K562 (cell line): Measurements from ENCODE around the gene TCAP. TPM values are rescaled to one million over a fixed set of nuclear protein-coding genes. Genes with fewer than 3 reads are reported as not detected.

Experiments used
- CBFB ChIP-seq: sonication (generic); formaldehyde crosslinking; IDR thresholded peaks from 2 replicates; pipeline ENCODE4 v1.4.0; 2020; ENCODE audit warnings: mild to moderate bottlenecking, missing genetic modification reagents
- CREB1 ChIP-seq, 2 experiments: sonication (generic) in 1 of 2; formaldehyde crosslinking in 1 of 2; IDR thresholded peaks; 2 replicates each; pipeline versions ENCODE4 v1.6.1 to v1.8.0; 2012 to 2022; ENCODE audit warnings: inconsistent platforms in 1 of 2, mild to moderate bottlenecking in 1 of 2, missing genetic modification reagents in 1 of 2, moderate library complexity in 1 of 2
- CTBP1 ChIP-seq: fragments of 450-650 bp; IDR thresholded peaks from 2 replicates; pipeline ENCODE4 v1.6.1; 2016; ENCODE audit warnings: borderline replicate concordance
- FOS ChIP-seq: IDR thresholded peaks from 3 replicates; pipeline ENCODE4 v1.6.1; 2011; ENCODE audit not compliant: insufficient read length; ENCODE audit errors: extremely low read depth
- HDAC6 ChIP-seq: IDR thresholded peaks from 2 replicates; pipeline ENCODE4 v1.6.1; 2012; ENCODE audit warnings: low read depth, mild to moderate bottlenecking, control low read depth, inconsistent platforms, low read length, moderate library complexity
- KLF6 ChIP-seq: fragments of 250-450 bp; sonication (Bioruptor Pico); IDR thresholded peaks from 2 replicates; pipeline ENCODE4 v1.4.0; 2020; ENCODE audit warnings: mild to moderate bottlenecking, moderate library complexity, borderline replicate concordance
- LEF1 ChIP-seq: fragments of 450-650 bp; IDR thresholded peaks from 2 replicates; pipeline ENCODE4 v1.6.1; 2016; ENCODE audit warnings: mild to moderate bottlenecking
- MAZ ChIP-seq, 2 experiments: fragments of 450-650 bp in 1 of 2; sonication (generic) in 1 of 2; formaldehyde crosslinking; IDR thresholded peaks in 1 of 2; conservative IDR thresholded peaks in 1 of 2; 2 replicates each; pipeline versions ENCODE4 v1.4.0 to v1.5.0; 2020; ENCODE audit warnings: mild to moderate bottlenecking in 1 of 2, missing genetic modification reagents in 1 of 2
- PCBP2 ChIP-seq: fragments of 200-400 bp; formaldehyde crosslinking; IDR thresholded peaks from 2 replicates; pipeline ENCODE4 v1.6.1; 2018; ENCODE audit warnings: low read length, low read depth, mild to moderate bottlenecking, moderate library complexity; ENCODE audit not compliant: poor library complexity, severe bottlenecking
- RBBP5 ChIP-seq: fragments of 200-600 bp; sonication (generic); IDR thresholded peaks from 2 replicates; pipeline ENCODE4 v1.6.1; 2012; ENCODE audit warnings: borderline replicate concordance, mild to moderate bottlenecking, low read length, control low read depth, inconsistent platforms; ENCODE audit not compliant: insufficient read depth, poor library complexity, severe bottlenecking
- SAP30 ChIP-seq: fragments of 200-600 bp; sonication (generic); IDR thresholded peaks from 2 replicates; pipeline ENCODE4 v1.6.1; 2012; ENCODE audit warnings: borderline replicate concordance, low read depth, mild to moderate bottlenecking, moderate library complexity, low read length, control low read depth, inconsistent platforms; ENCODE audit not compliant: insufficient read depth, poor library complexity, severe bottlenecking
- SNIP1 ChIP-seq: fragments of 450-650 bp; IDR thresholded peaks from 2 replicates; pipeline ENCODE4 v1.7.1; 2017; ENCODE audit warnings: low read depth, mild to moderate bottlenecking
- SRSF3 ChIP-seq: fragments of 200-400 bp; formaldehyde crosslinking; IDR thresholded peaks from 2 replicates; pipeline ENCODE4 v1.6.1; 2016; ENCODE audit warnings: mild to moderate bottlenecking, low read length, moderate library complexity; ENCODE audit not compliant: insufficient read depth
- STAT5B ChIP-seq: fragments of 250-450 bp; sonication (Bioruptor Pico); IDR thresholded peaks from 2 replicates; pipeline ENCODE4 v1.8.0; 2021; ENCODE audit warnings: mild to moderate bottlenecking, inconsistent platforms
- ZNF274 ChIP-seq: IDR thresholded peaks from 2 replicates; pipeline ENCODE4 v1.6.1; 2011; ENCODE audit warnings: low read depth, mild to moderate bottlenecking, low read length, moderate library complexity, borderline replicate concordance
- ZNF282 ChIP-seq: sonication (generic); formaldehyde crosslinking; IDR thresholded peaks from 2 replicates; pipeline ENCODE4 v1.8.1; 2023; ENCODE audit warnings: missing genetic modification reagents
- ZNF507 ChIP-seq: conservative IDR thresholded peaks from 2 replicates; pipeline ENCODE4 v1.6.1; 2017; ENCODE audit warnings: missing genetic modification characterization, missing compliant biosample characterization
- polyA plus RNA-seq, 8 experiments: library from polyadenylated mRNA; depleted of rRNA in 4 of 8; stranded (reverse) in 5 of 8; unstranded in 3 of 8; fragments of >200 nt; fragmentation: Nextera tagmentation in 2 of 8; fragmentation: Illumina TruSeq in 1 of 8; extraction: Ambion mirVana in 2 of 8; extraction: Trizol in 1 of 8; gene quantifications; 2 replicates each; pipeline versions ENCODE4 v1.2.1 to v1.2.3, GENCODE V29; 2011 to 2014; ENCODE audit warnings: inconsistent platforms in 1 of 8, missing spikeins in 1 of 8
- total RNA-seq, 7 experiments: library from RNA; depleted of rRNA in 6 of 7; stranded (reverse); fragments of >200 nt in 6 of 7; fragmentation: Illumina TruSeq in 2 of 7; extraction: Trizol in 2 of 7; gene quantifications; 2 replicates each; pipeline versions ENCODE4 v1.2.1 to v1.2.3, GENCODE V29; 2011 to 2021; ENCODE audit warnings: low replicate concordance in 1 of 7
- TF ChIP-seq, protein P1 (sequence below): sonication (generic); formaldehyde crosslinking; IDR thresholded peaks from 2 replicates; pipeline ENCODE4 v1.8.1; 2023; ENCODE audit warnings: mild to moderate bottlenecking, missing genetic modification reagents
- TF ChIP-seq, protein P2 (sequence below): sonication (generic); formaldehyde crosslinking; IDR thresholded peaks from 2 replicates; pipeline ENCODE4 v1.8.0; 2022; ENCODE audit warnings: mild to moderate bottlenecking, missing genetic modification reagents

The TCAP gene
- total and polyA plus RNA-seq, 9 of the 15 experiments (the other 6 are each of a cell fraction or from before 2014, with no cell fraction given) = 0.33 to 1.4 (median 0.82) TPM; not detected in 2

GRCh38 chr17:39683295-39683939 lies 18.3 kb downstream of the TCAP start (continued):
- TF ChIP-seq, protein P1, sequence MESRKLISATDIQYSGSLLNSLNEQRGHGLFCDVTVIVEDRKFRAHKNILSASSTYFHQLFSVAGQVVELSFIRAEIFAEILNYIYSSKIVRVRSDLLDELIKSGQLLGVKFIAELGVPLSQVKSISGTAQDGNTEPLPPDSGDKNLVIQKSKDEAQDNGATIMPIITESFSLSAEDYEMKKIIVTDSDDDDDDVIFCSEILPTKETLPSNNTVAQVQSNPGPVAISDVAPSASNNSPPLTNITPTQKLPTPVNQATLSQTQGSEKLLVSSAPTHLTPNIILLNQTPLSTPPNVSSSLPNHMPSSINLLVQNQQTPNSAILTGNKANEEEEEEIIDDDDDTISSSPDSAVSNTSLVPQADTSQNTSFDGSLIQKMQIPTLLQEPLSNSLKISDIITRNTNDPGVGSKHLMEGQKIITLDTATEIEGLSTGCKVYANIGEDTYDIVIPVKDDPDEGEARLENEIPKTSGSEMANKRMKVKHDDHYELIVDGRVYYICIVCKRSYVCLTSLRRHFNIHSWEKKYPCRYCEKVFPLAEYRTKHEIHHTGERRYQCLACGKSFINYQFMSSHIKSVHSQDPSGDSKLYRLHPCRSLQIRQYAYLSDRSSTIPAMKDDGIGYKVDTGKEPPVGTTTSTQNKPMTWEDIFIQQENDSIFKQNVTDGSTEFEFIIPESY (CRISPR knock-in tag) = no peak
- TF ChIP-seq PCBP2 (no peak), SRSF3 (no peak), CREB1 (IDR thresholded peaks at IDR 0.05) (0 out of 2 replicates have a peak, but pooled peaks have one; percentile 14), CREB1 (CRISPR knock-in tag; IDR thresholded peaks at IDR 0.05) (no peak), FOS (no peak), SNIP1 (no peak), ZNF507 (no peak), MAZ (CRISPR knock-in tag; conservative IDR thresholded peaks at IDR 0.05 in 1 of 2, IDR thresholded peaks at IDR 0.05 in 1 of 2) (no peak), ZNF282 (CRISPR knock-in tag) (no peak), ZNF274 (no peak), CBFB (no peak), SAP30 (no peak), LEF1 (no peak), CTBP1 (peak; percentile 77; the same call in 1 of the 2 replicates), KLF6 (no peak), RBBP5 (no peak), HDAC6 (no peak), STAT5B (CRISPR knock-in tag) (no peak)
- TF ChIP-seq, protein P2, sequence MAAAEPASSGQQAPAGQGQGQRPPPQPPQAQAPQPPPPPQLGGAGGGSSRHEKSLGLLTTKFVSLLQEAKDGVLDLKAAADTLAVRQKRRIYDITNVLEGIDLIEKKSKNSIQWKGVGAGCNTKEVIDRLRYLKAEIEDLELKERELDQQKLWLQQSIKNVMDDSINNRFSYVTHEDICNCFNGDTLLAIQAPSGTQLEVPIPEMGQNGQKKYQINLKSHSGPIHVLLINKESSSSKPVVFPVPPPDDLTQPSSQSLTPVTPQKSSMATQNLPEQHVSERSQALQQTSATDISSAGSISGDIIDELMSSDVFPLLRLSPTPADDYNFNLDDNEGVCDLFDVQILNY (CRISPR knock-in tag) = no peak
